Activated CD8-positive, alpha-beta T cell treated with anti-CD3 and anti-CD28 coated beads for 36 hours (primary cell): Measurements from ENCODE around the gene SDF2. TPM values are rescaled to one million over a fixed set of nuclear protein-coding genes. Genes with fewer than 3 reads are reported as not detected.

ENCODE experiments used
- ATAC-seq: fragments of 200-7000 bp; cut with Tn5 transposase; one replicate; pipeline ENCODE4 v1.10.0; 2021; ENCODE audit warnings: mild to moderate bottlenecking, moderate library complexity
- CTCF ChIA-PET: fragments of 350-600 bp; sonication (Branson Sonifier 250); formaldehyde crosslinking; loops from one replicate; lab custom pipeline; 2021; ENCODE audit warnings: antibody characterized with exemption; lab: Charles Lee
- POLR2A ChIA-PET: fragments of 350-600 bp; sonication (Branson Sonifier 250); formaldehyde crosslinking; loops from one replicate; lab custom pipeline; 2021; ENCODE audit warnings: antibody characterized with exemption; lab: Charles Lee
- DNase-seq: peaks from one replicate; pipeline ENCODE4 v3.0.0-alpha.2; 2020
- H3K27ac Mint-ChIP-seq: one replicate; pipeline ENCODE4 v1.8.0; 2021; ENCODE audit warnings: mild to moderate bottlenecking, mixed read lengths
- H3K27me3 Mint-ChIP-seq: one replicate; pipeline ENCODE4 v1.8.0; 2021; ENCODE audit warnings: mixed read lengths
- H3K36me3 Mint-ChIP-seq: one replicate; pipeline ENCODE4 v1.8.0; 2021; ENCODE audit warnings: low read depth, mixed read lengths
- H3K4me1 Mint-ChIP-seq: one replicate; pipeline ENCODE4 v1.8.0; 2021; ENCODE audit warnings: low read depth, mixed read lengths
- H3K4me3 Mint-ChIP-seq: one replicate; pipeline ENCODE4 v1.8.0; 2021; ENCODE audit warnings: mild to moderate bottlenecking, moderate library complexity, mixed read lengths
- H3K9me3 Mint-ChIP-seq: one replicate; pipeline ENCODE4 v1.8.0; 2021; ENCODE audit warnings: mixed read lengths
- CTCF ChIP-seq: fragments of 200-600 bp; IDR thresholded peaks from one replicate; pipeline ENCODE4 v1.8.0; 2022; ENCODE audit warnings: antibody characterized with exemption, mild to moderate bottlenecking
- intact Hi-C: fragments of 100-400 bp; cut with micrococcal nuclease; formaldehyde crosslinking; loops from one replicate; pipeline ENCODE4 v1.10.0; 2022
- total RNA-seq, 2 experiments: library from RNA; stranded (reverse); gene quantifications; one replicate each; pipeline ENCODE4 v1.2.3, GENCODE V29; 2021

Gene SDF2
- total RNA-seq, 2 experiments from 2014 or later: 37.4 to 39.0 TPM

- no peak for TF ChIP-seq CTCF
- H3K36me3 Mint-ChIP-seq: peaks cover 17% of the 10 kb centered on the region
- H3K9me3 Mint-ChIP-seq: no peaks in the 10 kb centered on the region
- peak overlapping the region; percentile 91 for H3K27ac Mint-ChIP-seq
- H3K4me1 Mint-ChIP-seq: peaks cover 17% of the 10 kb centered on the region
- ChIA-PET POLR2A (interaction anchor here (0.6 to 6.0 kb wide), 14 partner anchors 9 to 62 kb away, joined by 3 to 58 read pairs (median 4); partner anchors contain the start of genes ALDOC, PIGS, SDF2 and SUPT6H), CTCF (interaction anchor here (0.8 to 1.5 kb wide), 4 partner anchors 13 to 50 kb away, joined by 3 to 5 read pairs (median 4); partner anchors contain the start of gene PIGS)
- intact Hi-C loops: no loop called here
- peak; percentile 90 for DNase-seq
- peak; percentile 78 for ATAC-seq
- no peaks in the 10 kb centered on the region for H3K27me3 Mint-ChIP-seq
- H3K4me3 Mint-ChIP-seq: peak overlapping the region; percentile 88
Measured at GRCh38 chr17:28599311-28600184, 62.2 kb downstream of the SDF2 start.

- Mint-ChIP-seq H3K9me3 (no peaks in the 10 kb centered on the region), H3K4me3 (peak within 1 kb of the TSS; percentile 88), H3K36me3 (peaks cover 18% of the 10 kb centered on the region), H3K27ac (peak within 1 kb of the TSS; percentile 91), H3K27me3 (no peaks in the 10 kb centered on the region), H3K4me1 (peaks cover 17% of the 10 kb centered on the region)
- CTCF ChIA-PET: interaction anchor here (0.8 to 1.5 kb wide), 10 partner anchors 14 to 50 kb away, joined by 3 to 7 read pairs (median 4); partner anchors contain the start of genes ALDOC and PIGS
- intact Hi-C loops: no loop called here
- TF ChIP-seq CTCF: no peak
- peak; percentile 92 for ATAC-seq
- POLR2A ChIA-PET: interaction anchor here (0.6 to 6.0 kb wide), 16 partner anchors 10 to 126 kb away, joined by 3 to 58 read pairs (median 4); partner anchors contain the start of genes ALDOC, BLTP2, PIGS and SDF2
- DNase-seq: peak; percentile 97
Measured at GRCh38 chr17:28598799-28599310, 62.9 kb downstream of the SDF2 start, which contains the start of gene SPAG5. Gene SPAG5, minus strand, starts transcription at chr17:28599025. Its CDS starts 79 bp downstream, at chr17:28598946.

- H3K4me1 Mint-ChIP-seq: peaks cover 17% of the 10 kb centered on the region
- intact Hi-C loops: no loop called here
- no peaks in the 10 kb centered on the region for H3K27me3 Mint-ChIP-seq
- H3K36me3 Mint-ChIP-seq: peaks cover 19% of the 10 kb centered on the region
- peak overlapping the region; percentile 91 for H3K27ac Mint-ChIP-seq
- no peak for DNase-seq
- H3K4me3 Mint-ChIP-seq: peak overlapping the region; percentile 88
- ChIA-PET POLR2A (interaction anchor here (0.6 to 6.0 kb wide), 15 partner anchors 9 to 127 kb away, joined by 3 to 58 read pairs (median 4); partner anchors contain the start of genes ALDOC, BLTP2, SDF2 and SUPT6H), CTCF (interaction anchor here (1.0 to 2.7 kb wide), 8 partner anchors 15 to 50 kb away, joined by 3 to 7 read pairs (median 4); partner anchors contain the start of gene ALDOC)
- TF ChIP-seq CTCF: no peak
- no peaks in the 10 kb centered on the region for H3K9me3 Mint-ChIP-seq
- ATAC-seq: peak; percentile 6
Measured at GRCh38 chr17:28598389-28598788, 63.3 kb downstream of the SDF2 start.

Other genes with a start within 250 kb of the SDF2 start
- gene SLC13A2, start 188.3 kb downstream of the SDF2 start, total RNA-seq: not detected
- gene FOXN1, start 155.6 kb downstream of the SDF2 start, total RNA-seq: not detected
- 10 to 100 TPM; 43.6 to 44.8 TPM for gene UNC119, start 109.3 kb downstream of the SDF2 start, total RNA-seq
- 10 to 100 TPM; 33.8 to 36.9 TPM for gene PIGS, start 90.4 kb downstream of the SDF2 start, total RNA-seq
- 100 to 1,000 TPM; 142 to 146 TPM for gene ALDOC, start 85.0 kb downstream of the SDF2 start, total RNA-seq
- gene SPAG5, start 62.9 kb downstream of the SDF2 start, total RNA-seq: 100 to 1,000 TPM; 140 to 141 TPM
- 10 to 100 TPM; 22.5 to 24.9 TPM for gene RSKR, start 47.7 kb downstream of the SDF2 start, total RNA-seq
- gene BLTP2, start 16.7 kb downstream of the SDF2 start, total RNA-seq: 100 to 1,000 TPM; 137 to 140 TPM
- 10 to 100 TPM; 60.3 to 63.3 TPM for gene SUPT6H, start 299 bp upstream of the SDF2 start, total RNA-seq
- 1 to 10 TPM; 5.0 to 5.1 TPM for gene PROCA1, start 50.0 kb upstream of the SDF2 start, total RNA-seq
- gene RAB34, start 56.0 kb upstream of the SDF2 start, total RNA-seq: 10 to 100 TPM in 1 of 2 experiments, 1 to 10 TPM in 1; 9.8 to 14.4 TPM
- 1,000 to 10,000 TPM; 2,633 to 2,644 TPM for gene RPL23A, start 58.1 kb upstream of the SDF2 start, total RNA-seq
- 1 to 10 TPM; 6.5 to 8.7 TPM for gene TLCD1, start 64.3 kb upstream of the SDF2 start, total RNA-seq
- gene NEK8, start 66.9 kb upstream of the SDF2 start, total RNA-seq: 1 to 10 TPM; 3.6 to 3.9 TPM
- 100 to 1,000 TPM; 140 to 151 TPM for gene TRAF4, start 82.1 kb upstream of the SDF2 start, total RNA-seq
- 10 to 100 TPM; 14.7 to 15.2 TPM for gene FAM222B, start 180.9 kb upstream of the SDF2 start, total RNA-seq
- 10 to 100 TPM; 58.2 to 60.0 TPM for gene ERAL1, start 193.1 kb upstream of the SDF2 start, total RNA-seq
- gene FLOT2, start 235.8 kb upstream of the SDF2 start, total RNA-seq: 10 to 100 TPM; 59.7 to 60.1 TPM
- 10 to 100 TPM; 37.3 to 38.2 TPM for gene DHRS13, start 241.2 kb upstream of the SDF2 start, total RNA-seq